T-helper 1 cell treated with Interleukin-12 subunit alpha and Interleukin-12 subunit beta and Interleukin-4 antibody, amounts not matched to agents 30 ng/mL and 1 ng/mL, for 36 hours (primary cell): ENCODE results near the gene GRP. TPM values are rescaled to one million over a fixed set of nuclear protein-coding genes. Genes with fewer than 3 reads are reported as not detected.
"Not testable (repeated sequence)": the region's sequence is repeated elsewhere in the genome, so short reads cannot be mapped to it uniquely, and the experiment has no call there.

Experiments
- intact Hi-C: fragments of 100-400 bp; cut with micrococcal nuclease; formaldehyde crosslinking; loops from one replicate; pipeline ENCODE4 v1.15.1; 2024
- total RNA-seq: library from RNA; stranded (reverse); gene quantifications from 2 replicates; pipeline ENCODE4 v1.2.3, GENCODE V29; 2022

Gene GRP
- total RNA-seq, 1 donor from 2014 or later, result not detected

DNA sequence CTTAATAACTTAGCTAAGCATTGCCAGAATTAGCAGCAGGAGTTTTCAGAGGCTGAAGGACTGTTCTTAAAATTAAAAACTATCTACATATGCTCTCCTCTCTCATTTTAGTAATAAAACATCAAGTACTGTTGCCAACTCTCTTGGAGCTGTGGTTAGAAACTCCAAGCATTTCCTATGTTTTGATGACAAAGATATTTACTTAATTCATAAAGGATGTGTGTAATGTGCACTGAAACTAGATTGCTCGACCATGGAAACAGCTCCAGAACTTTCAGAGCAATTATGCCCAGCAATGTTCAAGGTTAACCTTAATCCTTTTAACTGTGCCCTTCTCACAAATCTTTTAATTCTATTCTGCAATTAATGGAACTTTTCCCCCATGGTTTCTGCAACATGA lies 8.4 kb downstream of the GRP start:
- intact Hi-C loops, result no loop called here

DNA sequence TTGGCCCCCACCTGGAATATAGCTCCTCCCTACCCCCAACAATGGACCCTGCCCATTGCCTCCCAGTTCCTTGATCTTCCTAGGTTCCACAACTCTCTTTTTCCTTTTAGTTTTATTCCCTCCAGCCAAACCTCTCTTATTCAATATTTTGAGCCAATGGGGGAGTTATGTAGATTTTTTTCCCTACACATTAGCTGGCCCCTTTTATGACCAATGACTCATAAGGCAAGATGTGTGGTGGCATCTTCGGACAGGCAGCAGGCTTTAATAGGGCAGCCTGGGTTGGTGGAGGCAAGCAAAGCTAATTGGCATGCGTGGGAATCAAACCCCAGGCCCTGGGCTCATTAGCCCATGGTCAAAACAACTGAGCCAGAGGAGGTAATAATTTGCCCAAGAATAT lies 9.2 kb downstream of the GRP start:
- intact Hi-C loops, result no loop called here

DNA sequence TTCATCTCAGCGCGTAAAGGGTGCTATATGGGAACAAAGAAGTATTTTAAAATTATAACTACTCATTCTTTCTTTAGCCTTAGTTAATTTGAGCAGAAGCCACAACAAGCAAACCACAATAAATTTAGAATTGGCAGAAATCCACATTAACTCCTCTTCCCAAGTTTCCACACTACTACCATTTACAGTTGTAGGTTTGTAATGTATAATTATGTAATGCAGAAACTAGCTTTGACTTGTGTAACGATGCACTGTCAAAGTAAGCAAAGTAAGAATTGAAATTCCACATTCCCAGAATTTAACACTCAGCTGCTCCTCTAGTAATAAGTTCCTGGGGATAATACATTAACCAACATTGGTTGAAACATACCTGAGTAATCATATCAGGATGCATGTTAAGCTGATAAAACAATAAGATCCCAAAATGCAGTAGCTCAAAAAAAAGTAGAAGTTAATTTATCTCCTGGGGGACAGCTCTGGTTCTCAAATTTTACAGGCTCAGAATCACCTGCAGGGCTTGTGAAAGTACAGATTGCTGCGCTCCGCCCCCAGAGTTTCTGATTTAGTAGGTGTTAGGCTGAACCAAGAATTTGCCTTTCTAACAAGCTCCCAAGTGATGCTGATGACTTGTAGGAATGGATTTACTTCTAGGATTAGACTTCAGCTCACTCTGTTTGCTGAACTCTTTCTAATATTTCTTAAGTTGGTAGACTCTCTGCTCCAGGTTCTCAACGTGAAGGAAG lies 9.9 kb downstream of the GRP start:
- intact Hi-C loops, result no loop called here

DNA sequence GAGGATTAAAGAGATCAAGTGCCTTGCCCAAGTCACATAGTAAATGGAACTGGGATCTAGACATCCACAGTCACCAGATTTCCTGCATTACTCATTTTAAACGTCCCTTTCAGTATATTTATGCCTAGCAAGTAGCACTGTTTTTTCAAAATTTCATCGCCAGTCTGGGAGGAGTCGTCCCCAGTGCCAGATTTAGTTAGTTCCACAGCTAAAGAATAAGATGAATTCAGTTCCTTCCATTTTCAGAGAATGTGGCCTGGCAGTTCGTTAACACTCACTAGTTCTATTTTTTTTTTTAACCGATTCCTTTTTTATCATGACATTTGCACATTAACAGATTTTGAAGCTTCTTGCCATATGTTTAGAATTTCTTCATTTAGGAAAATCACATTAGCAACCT lies 11.2 kb downstream of the GRP start:
- intact Hi-C loops, result no loop called here

DNA sequence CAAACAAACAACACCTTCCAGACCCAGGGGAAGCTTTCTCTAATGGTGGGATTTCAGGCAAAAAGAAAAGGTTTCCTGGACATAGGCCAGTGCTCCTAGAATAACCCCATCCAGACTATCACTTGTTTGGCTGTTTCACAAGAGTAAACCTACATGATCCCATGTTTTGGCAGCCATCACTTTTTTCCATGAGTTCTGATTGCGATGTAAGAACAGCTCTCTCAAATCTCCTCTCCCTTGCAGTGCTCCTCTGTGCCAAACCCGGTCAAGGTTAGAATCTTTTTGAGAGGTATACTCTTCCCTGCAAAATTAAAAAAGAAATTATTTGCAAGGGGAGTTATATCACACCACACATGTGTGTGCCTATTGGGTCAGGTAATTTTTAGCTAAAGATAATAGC lies 11.9 kb downstream of the GRP start:
- intact Hi-C loops, result no loop called here

DNA sequence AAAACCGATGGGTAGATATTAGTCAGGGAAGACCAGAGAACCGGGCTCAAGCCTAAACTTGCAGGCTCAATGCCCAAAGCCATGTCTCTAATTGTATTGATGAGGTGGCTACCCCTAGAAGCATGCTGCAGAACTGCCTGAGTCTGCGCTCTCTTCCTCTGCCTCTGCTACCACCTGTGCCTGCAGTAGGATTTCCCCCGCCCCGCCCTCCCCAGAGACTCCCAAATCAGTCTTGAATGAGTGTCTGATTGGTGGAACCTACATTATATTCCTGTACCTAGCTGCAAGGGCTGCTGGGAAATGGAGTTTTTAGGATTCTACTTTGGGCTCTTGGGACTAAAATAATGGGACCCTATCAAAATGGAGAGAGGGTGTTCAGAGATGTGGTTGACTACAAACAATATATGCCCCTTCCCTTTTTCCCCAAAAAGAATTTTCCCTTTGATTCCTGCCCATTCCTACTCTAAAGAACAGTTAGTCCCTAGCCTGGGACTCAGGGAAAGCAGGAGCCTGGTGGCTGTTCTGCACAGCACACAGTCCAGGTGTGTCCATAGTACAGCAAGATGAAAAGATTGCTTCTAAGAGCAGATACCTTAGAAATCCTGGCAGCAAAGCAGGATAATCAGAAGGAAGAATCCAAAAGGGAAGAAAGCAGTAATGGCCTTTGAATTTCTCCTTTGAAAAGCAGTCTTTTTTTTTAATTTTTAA lies 12.5 kb downstream of the GRP start:
- intact Hi-C loops, result no loop called here

DNA sequence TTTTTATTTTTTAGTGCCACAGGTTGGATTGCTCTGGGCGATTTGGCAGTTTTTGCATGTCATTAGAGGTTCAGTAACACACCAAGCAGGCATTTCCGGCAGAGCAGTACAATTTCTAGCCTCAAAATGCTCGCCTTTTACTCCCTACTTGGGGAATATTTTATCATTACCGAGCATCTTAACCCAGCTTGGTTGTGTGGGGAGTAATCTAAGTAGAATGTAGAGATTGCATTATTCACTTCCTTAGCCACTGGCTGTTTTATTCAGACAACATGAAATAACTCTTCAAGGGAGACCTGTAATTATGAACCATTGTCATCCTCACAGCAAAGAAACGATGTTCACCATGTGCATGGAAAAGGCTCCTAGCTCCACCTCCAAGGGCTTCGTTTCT lies 13.1 kb downstream of the GRP start:
- intact Hi-C loops, result no loop called here

DNA sequence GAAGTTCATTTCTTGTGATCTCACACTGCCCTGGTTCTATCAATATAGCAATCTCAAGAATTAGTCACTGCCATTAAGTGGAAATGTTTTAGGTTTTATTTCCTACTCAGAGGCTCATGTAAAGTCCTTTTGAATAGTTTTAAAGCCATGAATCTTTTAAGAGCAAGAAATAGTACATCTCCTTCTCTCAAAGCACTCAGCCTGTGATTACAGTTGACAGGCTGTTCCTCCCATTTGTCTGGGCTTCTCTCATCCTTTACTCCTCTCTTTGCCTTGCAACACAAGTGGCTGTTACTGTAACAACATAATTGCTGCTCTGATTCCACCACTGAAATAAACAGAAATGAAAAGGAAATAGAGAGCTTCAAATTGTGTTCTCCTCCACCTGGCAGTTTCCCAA lies 18.4 kb downstream of the GRP start:
- intact Hi-C loops, result no loop called here

DNA sequence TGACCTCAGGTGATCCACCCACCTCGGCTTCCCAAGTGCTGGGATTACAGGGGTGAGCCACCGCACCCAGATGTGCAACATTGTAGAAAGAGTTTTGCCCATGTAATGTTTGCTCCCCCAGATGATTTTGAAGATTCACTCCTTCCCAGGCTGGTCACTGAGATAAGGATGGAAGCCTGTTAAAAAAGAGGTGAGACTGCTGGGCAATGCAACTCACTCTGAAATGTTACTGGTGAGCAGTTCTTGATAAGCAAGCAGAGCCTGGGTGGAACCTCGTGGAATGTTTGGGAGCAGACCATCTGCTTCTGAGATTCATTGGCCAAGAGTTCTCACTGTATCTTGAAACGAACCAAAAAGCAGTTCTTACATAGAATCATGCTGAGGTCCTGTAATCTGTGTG lies 19.7 kb downstream of the GRP start:
- intact Hi-C loops, result no loop called here

DNA sequence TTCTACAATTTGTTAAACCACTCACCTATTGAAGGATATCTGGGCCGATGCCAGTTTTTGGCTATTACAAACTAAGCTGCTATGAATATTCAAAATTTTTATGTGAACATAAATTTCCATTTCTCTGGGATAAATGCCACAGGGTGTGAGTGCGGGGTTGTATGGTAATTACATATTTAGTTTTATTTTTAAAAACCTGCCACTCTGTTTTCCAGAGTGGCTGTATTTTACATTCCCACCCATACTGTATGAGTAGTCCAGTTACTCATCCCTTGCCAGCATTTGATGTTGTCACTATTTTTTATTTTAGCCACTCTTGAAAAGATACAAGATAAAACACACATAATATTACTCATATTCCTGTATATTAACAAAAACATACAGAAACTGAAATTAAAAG lies 22.9 kb downstream of the GRP start:
- intact Hi-C loops, result no loop called here

DNA sequence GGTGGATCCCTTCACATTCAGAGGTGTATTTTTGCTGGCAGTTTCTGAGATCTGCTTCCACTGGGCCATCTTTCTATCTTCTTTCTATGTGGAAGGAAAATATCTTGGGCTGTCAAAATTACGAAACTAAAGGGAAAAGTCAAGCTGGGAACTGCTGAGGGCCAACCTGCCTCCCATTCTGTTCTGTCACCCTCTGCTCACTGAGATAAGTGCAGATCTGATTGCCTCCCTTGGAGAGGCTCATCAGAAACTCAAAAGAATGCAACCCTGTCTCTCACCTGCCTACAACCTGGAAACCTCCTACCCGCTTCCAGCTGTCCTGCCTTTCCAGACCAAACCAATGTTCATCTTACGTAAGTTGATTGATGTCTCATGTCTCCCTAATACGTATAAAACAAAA lies 26.8 kb downstream of the GRP start:
- intact Hi-C loops, result no loop called here

DNA sequence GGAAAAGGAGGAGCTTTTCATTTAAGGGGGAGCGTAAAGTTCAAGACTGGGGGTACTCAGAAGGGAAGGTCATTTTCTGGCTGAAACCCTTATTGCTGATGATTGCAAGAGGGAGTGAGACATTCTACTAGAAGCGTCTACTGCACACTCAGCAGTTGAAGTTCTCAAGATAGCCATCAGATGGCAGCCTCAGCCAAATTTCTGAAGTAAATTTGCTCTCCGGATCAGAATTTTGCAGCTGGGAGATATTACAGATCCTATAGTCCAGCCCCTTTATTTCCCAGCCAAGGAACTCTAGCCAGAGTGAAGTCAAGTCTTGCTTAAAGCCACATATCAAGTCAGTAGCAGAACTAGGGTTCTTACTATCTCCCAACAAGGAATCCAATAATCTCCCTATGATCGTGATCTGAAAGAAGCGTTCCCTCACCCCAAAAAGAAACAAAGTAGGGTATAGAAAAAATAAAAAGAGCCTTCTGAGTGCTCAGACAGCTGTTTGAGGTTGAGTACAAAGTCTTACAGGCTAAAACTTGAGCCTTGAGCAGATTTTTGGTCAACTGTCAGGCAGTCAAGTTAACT lies 29.3 kb downstream of the GRP start:
- intact Hi-C loops, result loop anchor here (1.0 to 2.0 kb wide), 2 partner anchors 59 to 154 kb away; no protein-coding TSS in a partner anchor

DNA sequence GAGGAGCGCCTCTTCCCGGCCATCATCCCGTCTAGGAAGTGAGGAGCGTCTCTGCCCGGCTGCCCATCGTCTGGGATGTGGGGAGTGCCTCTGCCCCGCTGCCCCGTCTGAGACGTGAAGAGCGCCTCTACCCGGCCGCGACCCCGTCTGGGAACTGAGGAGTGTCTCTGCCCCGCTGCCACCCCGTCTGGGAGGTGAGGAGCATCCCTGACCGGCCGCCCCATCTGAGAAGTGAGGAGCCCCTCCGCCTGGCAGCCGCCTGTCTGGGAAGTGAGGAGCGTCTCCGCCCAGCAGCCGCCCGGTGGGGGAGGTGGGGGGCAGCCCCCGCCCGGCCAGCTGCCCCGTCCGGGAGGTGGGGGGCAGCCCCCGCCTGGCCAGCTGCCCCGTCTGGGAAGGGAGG lies 35.5 kb downstream of the GRP start:
- intact Hi-C loops, result not testable (repeated sequence)

DNA sequence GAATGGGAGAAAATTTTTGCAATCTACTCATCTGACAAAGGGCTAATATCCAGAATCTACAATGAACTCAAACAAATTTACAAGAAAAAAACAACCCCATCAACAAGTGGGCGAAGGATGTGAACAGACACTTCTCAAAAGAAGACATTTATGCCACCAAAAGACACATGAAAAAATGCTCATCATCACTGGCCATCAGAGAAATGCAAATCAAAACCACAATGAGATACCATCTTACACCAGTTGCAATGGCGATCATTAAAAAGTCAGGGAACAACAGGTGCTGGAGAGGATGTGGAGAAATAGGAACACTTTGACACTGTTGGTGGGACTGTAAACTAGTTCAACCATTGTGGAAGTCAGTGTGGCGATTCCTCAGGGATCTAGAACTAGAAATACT lies 41.9 kb downstream of the GRP start:
- intact Hi-C loops, result loop anchor here (10.0 kb wide), 1 partner anchor 433 kb away; the partner anchor contains the start of gene CCBE1

DNA sequence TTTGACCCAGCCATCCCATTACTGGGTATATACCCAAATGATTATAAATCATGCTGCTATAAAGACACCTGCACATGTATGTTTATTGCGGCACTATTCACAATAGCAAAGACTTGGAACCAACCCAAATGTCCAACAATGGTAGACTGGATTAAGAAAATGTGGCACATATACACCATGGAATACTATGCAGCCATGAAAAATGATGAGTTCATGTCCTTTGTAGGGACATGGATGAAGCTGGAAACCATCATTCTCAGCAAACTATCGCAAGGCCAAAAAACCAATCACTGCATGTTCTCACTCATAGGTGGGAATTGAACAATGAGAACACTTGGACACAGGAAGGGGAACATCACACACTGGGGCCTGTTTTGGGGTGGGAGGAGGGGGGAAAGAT lies 42.3 kb downstream of the GRP start:
- intact Hi-C loops, result loop anchor here (10.0 kb wide), 1 partner anchor 433 kb away; the partner anchor contains the start of gene CCBE1

DNA sequence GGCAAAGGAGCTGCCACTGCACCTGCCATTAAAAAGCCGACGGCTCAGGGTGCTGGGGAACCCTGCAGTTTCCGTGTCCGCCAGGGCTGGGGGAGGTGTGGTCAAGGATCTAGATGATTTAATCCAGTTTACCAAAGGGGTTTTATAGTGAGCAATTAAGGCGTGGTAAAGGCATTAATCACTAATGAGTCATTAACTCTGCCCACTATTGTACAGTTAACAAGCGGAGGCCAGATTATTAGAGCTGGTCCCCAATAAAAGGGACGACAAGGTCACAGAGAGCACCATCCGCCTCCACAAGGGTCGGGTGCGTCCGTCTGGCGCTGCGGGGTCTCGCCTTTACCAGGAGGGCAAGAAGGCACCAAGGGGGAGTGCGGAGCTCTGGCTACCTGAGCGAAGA lies 43.7 kb downstream of the GRP start:
- intact Hi-C loops, result loop anchor here (2.0 to 10.0 kb wide), 2 partner anchors 95 to 431 kb away; partner anchors contain the start of genes CCBE1 and LMAN1

DNA sequence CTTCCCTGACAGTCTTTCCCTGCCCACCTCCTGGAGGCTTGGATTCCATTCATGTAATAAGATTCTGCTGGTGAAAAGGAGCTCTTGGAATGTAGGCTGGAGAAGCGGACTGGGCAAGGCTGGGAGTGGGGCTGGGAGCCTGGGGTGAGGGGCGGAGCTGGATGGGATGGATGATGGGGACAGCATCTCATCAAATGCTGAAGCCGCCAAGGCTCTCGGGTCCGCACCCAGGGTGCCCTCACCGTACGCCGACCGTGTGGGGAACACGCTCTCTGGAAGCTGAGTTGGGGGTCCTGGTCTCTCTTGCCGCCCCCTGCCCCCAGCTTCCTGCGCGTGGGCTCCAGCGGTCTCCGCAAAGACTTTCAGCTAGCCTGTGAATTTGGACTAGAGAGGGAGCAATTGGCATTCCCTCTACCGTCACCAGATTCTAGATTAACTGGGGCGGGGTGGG lies 44.2 kb downstream of the GRP start:
- intact Hi-C loops, result loop anchor here (2.0 to 10.0 kb wide), 2 partner anchors 95 to 431 kb away; partner anchors contain the start of genes CCBE1 and LMAN1

DNA sequence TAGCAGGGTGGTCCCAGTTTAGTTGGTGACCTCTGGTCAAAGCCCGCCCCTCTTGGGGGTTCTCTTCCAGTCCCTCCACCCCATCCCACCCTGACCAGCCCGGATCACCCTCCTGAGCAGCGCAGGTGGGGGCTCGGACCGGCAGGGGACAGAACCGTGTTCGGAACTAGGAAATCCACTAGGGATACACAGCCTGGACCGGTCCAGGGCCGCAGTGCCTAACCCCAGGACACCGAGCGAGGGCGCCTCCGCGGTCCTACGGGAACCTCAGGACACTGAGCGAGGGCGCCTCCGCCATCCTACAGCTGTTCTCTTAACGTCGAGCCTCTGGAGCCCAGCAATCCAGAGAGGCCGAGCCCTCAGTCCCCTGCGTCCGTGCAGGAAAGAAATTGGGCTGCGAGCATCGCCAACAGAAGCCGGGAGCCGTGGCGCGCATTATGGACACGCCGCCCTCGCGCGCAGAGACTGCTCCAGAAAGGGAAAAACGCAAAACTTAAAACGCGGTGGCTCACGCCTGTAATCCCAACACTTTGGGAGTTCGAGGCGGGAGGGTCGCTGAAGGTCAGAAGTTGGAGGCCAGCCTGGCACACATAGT lies 44.8 kb downstream of the GRP start:
- intact Hi-C loops, result loop anchor here (1.0 to 10.0 kb wide), 4 partner anchors 94 to 1827 kb away; partner anchors contain the start of genes CCBE1, LMAN1, ONECUT2 and SEC11C

DNA sequence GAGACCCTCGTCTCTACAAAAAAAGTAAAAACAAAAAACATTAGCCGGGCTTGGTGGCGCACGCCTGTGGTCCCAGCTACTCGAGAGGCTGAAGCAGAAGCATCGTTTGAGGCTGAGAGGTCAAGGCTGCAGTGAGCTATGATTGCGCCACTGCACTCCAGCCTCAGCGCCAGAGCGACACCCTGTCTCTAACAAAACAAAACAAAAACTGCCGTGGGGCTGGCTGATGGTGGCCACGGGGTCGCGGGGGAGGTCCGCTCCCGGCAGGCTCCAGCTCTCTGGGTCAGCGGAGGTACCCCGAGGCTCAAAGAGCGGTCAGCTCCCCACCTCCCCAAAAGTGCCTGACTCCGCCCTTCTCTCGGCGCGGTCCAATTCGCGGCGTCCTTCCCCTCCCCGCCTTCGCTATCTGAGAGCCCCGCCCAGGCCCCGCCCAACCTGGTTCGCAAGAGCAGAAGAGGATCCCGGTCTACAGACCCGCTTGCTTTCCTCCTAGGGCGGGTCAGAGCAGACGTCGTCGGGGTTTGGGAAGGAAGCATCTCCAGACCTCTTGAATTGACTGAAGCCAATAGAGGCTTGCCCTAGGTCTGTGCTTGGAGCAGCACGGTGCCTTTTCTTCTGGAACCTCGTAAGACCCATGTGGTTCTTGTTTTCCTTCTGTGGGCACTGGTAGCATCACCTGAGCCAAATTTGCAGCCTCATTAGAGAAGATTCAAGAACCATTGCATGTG lies 45.5 kb downstream of the GRP start:
- intact Hi-C loops, result loop anchor here (1.0 to 10.0 kb wide), 4 partner anchors 93 to 1828 kb away; partner anchors contain the start of genes CCBE1, LMAN1, ONECUT2 and SEC11C

DNA sequence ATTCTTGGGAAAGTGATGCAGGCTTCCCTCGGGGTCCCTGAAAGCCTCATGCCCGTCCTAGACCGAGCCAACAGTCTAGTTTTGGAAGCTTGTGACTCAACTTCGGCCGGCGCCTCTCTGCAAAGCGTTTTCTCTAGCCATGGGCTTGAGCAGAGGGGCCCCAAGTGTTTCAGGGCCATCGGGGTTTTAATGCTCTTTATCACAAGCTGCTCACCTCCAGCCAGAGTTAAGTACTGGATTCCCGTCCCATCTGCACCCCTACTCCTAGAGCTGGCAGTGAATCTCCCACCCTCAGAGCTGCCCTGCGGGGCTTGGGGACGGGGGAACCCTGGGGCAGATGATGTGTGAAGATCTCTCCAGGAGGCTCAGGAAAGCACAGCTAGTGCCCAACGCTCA lies 46.0 kb downstream of the GRP start:
- intact Hi-C loops, result loop anchor here (1.0 to 10.0 kb wide), 4 partner anchors 93 to 1829 kb away; partner anchors contain the start of genes CCBE1, LMAN1, ONECUT2 and SEC11C

DNA sequence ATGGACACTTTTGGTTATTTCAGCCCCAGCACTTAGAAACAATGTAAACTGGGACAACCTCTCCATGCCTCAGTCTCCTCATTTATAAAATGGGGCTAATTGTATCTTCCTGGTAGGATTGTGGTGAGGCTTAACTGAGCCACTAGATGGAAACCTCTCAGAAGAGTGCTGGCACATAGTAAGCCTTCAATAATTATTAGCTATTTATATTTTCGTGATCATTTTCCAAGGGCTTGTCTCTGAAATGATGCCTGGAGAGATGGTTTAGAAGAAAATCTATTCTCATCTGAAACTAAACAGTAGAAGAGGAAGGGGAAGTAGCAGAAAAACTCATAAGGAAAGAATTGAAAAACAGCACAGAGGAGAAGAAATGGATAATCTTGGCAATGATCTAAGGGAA lies 46.5 kb downstream of the GRP start:
- intact Hi-C loops, result loop anchor here (5.0 to 10.0 kb wide), 2 partner anchors 428 to 1829 kb away; partner anchors contain the start of genes CCBE1 and ONECUT2
